HG03025 (cell line): ENCODE measurements around the gene HERPUD2.
"Not testable (repeated sequence)": the region's sequence is repeated elsewhere in the genome, so short reads cannot be mapped to it uniquely, and the experiment has no call there.

Experiments
- ATAC-seq: cut with Tn5 transposase; IDR thresholded peaks from one replicate; pipeline ENCODE4 v1.9.1; 2021; ENCODE audit warnings: mild to moderate bottlenecking, moderate library complexity; ENCODE audit not compliant: unreplicated experiment, low FRiP score

The HERPUD2 gene

DNA sequence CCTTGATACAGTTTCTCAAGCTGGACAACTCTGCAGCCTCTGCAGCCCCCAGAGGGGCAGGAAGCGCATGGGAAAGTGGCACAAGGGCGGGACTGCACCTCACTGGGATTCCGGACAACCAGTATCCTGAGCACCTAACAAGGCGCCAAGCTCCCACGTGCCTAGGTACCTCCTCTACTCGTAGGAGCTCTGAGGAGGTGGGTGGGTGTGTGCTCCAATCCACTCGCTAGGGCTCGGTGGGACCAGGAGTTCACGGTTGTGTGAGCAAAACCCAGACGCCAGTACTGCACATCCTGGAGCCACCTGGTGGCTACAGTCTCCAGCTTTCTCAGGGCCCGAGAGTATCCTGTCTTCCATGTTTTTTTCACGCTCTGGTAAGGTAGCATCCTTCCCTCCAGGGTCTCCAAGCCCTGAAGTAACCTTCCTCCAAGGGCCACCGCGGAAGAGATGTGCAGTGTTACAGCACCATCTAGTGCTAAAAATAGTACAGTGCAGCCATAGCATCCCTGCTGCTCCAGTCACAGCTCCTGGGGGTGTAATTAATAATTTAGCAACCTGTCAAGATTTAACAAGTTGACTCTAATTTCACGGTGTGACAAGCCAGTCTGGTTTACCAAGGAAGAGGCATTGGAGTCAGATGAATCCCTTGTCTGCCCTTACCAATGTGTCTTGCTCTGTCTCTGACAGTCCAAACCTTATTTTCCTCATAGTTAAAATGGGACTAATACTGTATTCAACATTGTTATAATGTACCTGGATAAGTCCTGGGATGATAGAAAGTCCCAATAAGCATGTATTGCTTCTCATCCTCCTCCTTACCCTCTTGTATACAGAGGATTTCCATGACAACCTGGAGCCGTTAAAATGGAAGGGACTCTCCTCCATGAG lies 70.4 kb downstream of the HERPUD2 start:
- no peak for ATAC-seq

GRCh38 chr7:35623381-35623780 lies 71.6 kb downstream of the HERPUD2 start:
- ATAC-seq: no peak

- ATAC-seq: no peak
Observed at GRCh38 chr7:35619863-35620262, 75.1 kb downstream of the HERPUD2 start.

- no peak for ATAC-seq
Observed at GRCh38 chr7:35617041-35617440, 77.9 kb downstream of the HERPUD2 start.

DNA sequence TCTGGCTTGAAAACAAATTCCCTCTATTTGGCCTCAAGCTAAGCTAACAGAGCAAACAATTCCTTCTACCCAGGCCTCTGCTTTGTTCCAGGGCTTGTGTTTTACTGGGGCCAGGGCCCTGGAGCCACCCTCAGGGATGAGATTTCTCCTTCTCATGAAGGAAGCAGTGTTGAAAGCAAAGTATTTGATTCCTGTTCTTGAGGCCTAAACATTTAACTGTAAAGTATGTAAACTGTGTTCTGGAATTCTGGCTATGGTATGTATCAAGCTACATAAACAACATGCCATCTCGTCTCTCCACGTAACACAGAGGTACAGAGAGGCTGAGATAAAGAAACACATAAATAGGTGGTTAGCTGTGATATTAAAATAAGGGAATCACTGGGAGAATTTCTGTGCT lies 81.8 kb downstream of the HERPUD2 start:
- no peak for ATAC-seq

DNA sequence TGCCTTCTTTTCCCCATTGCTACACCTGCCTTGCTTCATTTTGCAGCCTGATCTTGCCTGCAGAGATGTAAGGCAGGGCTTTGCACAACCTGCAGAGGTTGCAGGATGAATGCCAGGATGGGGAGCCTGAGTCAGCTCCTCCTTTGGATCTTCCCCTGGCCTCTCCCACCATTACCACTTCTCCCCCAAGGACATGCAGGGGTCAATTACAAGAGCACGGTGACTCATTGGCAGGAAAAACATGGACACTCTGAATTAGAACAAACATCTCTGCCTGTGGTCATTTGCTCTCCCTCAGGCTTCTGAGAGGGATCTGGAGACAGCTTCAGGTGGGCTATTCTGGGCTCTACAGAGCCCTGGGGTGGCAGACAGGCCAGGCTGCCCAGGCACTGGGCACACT lies 89.2 kb downstream of the HERPUD2 start:
- ATAC-seq: no peak

- no peak for ATAC-seq
Observed at GRCh38 chr7:35604595-35604994, 90.3 kb downstream of the HERPUD2 start.

DNA sequence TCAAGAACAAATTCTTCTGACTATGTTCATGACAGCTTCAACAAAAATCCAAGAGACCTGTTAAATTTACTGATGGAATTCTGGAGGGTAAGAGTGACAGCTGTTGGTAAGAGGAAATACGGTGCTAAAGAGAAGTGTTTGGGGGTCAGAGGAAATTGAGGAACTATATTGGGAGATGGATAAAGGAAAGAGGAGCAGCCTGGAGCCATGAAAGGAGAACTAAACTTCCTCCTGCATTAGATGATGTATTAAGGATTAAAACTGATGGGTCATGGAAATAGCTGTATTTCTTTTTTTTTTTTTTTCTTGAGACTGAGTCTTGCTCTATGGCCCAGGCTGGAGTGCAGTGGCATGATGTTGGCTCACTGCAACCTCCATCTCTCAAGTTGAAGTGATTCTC lies 95.3 kb downstream of the HERPUD2 start:
- no peak for ATAC-seq

DNA sequence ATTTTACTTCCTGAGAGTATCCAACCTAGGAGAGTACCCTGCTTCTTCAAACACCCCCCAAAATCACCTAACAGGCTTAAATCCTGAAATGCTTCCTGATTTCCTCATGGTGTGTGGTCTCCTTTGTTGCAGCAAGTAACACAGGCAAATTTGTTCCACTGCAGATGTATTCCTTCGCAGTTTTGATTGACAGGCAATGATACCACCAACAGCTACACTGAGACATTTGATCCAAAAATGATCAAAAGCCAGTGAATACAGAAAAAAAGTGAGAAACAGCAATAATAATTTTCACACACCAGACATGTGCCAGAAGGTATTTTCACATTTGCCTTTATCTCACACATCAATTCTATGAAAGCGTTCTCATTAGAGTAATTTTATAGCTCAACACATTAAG lies 95.9 kb downstream of the HERPUD2 start:
- ATAC-seq: no peak

DNA sequence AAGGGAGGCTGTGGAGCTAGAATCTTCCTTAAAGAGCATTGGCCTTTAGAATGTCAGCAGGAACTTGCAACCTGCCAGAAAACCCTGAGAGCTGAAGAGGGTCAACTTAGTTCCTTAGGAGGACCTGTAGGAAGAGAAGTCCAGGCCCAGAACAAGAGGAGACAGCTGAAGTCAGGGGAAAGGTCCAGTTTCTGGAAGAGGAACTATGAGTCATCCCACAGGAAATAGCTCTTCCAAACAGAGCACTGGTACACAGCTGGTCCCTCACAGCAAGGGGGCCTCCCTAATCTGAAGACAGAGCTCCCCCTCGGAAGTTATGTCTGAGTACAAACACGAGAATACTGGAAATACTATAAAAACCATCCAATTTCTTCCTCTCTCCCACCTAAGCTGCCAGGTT lies 98.9 kb downstream of the HERPUD2 start:
- no peak for ATAC-seq

DNA sequence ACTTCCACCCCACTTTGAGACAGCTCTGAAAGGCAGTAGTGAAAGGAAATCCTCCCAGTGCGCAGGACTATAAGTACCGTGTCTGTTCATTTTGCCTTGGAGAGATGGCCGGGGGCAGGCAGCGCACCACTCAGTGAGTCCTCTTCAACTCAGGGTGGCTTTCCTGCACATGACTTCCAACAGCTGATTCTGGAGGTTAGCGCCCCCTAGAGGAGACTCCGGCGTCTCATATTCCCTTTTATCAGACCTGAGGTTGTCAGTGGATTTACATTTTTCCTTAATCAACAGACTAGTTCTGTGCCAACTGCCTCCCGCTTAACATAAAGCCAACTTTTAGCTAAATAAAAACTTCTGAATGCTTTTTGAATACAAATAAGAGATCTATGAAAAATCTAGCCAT lies 101.0 kb downstream of the HERPUD2 start:
- no peak for ATAC-seq

GRCh38 chr7:35588647-35589046 lies 106.3 kb downstream of the HERPUD2 start:
- no peak for ATAC-seq

GRCh38 chr7:35584990-35585389 lies 109.9 kb downstream of the HERPUD2 start:
- ATAC-seq: no peak

DNA sequence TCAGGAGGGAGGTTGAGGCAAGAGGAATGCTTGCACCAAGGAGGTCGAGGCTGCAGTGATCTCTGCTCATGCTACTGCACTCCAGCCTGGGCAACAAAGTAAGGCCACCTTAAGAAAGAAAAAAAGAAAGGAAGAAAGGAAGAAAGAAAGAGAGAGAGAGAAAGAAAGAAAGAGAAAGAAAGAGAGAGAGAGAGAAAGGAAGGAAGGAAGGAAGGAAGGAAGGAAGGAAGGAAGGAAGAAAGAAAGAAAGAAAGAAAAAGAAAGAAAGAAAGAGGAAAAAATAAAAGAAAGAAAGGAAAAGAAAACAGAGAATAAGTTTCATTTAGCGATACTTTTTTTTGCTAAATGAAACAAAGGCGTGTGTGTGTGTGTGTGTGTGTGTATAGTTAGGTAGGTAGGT lies 110.4 kb downstream of the HERPUD2 start:
- ATAC-seq: not testable (repeated sequence)
